Measurements from ENCODE around the gene EPHA3.

DNA sequence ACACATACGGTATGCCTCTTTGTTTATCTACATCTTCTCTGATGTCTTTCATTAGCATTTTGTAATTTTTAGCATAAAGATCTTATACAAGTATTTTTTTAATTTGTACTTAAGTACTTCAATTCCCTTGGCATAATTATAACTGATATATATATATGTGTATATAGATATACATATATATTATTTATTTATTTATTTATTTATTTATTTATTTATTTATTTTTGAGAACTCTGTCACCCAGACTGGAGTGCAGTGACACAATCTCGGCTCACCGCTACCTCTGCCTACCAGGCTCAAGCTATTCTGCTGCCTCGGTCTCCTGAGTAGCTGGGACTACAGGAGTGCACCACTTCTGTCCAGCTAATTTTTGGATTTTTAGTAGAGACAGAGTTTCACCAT lies 382.7 kb downstream of the EPHA3 start:
- TF ChIP-seq POLR2A (IDR thresholded peaks at IDR 0.05) (no peak), CTCF (IDR thresholded peaks at IDR 0.05) (no peak), POLR2AphosphoS5 (IDR thresholded peaks at IDR 0.05) (no peak)
